Fibroblast of lung (primary cell): ENCODE data around the gene ANKRD13A. TPM values are rescaled to one million over a fixed set of nuclear protein-coding genes. Genes with fewer than 3 reads are reported as not detected.

Source experiments
- DNase-seq, 2 donors: peaks; one replicate each; pipeline versions ENCODE4 v3.0.0 to v3.0.0-alpha.2; 2010; ENCODE audit warnings: low read depth in 2 of 2
- H2AFZ ChIP-seq: 2 replicates; pipeline ENCODE4 v1.5.1; 2012; ENCODE audit warnings: low read length, control low read depth, inconsistent platforms
- H3K27ac ChIP-seq: 2 replicates; pipeline ENCODE4 v1.5.1; 2011; ENCODE audit warnings: low read length, control low read depth; ENCODE audit not compliant: insufficient read depth
- H3K27me3 ChIP-seq: 2 replicates; pipeline ENCODE4 v1.5.1; 2011; ENCODE audit warnings: mild to moderate bottlenecking, low read length; ENCODE audit not compliant: control insufficient read depth, insufficient read depth
- H3K36me3 ChIP-seq: 2 replicates; pipeline ENCODE4 v1.5.1; 2011; ENCODE audit warnings: low read length; ENCODE audit not compliant: control insufficient read depth, insufficient read depth
- H3K4me1 ChIP-seq: 2 replicates; pipeline ENCODE4 v1.5.1; 2011; ENCODE audit warnings: low read length; ENCODE audit not compliant: control insufficient read depth, insufficient read depth; ENCODE audit errors: extremely low read depth
- H3K4me2 ChIP-seq: 2 replicates; pipeline ENCODE4 v1.5.1; 2011; ENCODE audit warnings: low read length, control low read depth; ENCODE audit not compliant: insufficient read depth; ENCODE audit errors: extremely low read depth
- H3K4me3 ChIP-seq, 4 experiments: fragments of 200-600 bp in 1 of 4; sonication (generic) in 1 of 4; replicated peaks in 1 of 4; 2 replicates each; pipeline ENCODE4 v1.5.1; 2011 to 2016; ENCODE audit warnings: low read length in 4 of 4, low read depth in 3 of 4, mild to moderate bottlenecking in 3 of 4, control low read depth in 2 of 4, inconsistent platforms in 1 of 4, mixed read lengths in 1 of 4; ENCODE audit not compliant: insufficient read depth in 1 of 4; ENCODE audit errors: control extremely low read depth in 1 of 4
- H3K79me2 ChIP-seq: 2 replicates; pipeline ENCODE4 v1.5.1; 2012; ENCODE audit warnings: mild to moderate bottlenecking, low read length, inconsistent platforms; ENCODE audit not compliant: control insufficient read depth, insufficient read depth
- H3K9ac ChIP-seq: 2 replicates; pipeline ENCODE4 v1.5.1; 2011; ENCODE audit warnings: mild to moderate bottlenecking, low read length, control low read depth; ENCODE audit not compliant: insufficient read depth
- H3K9me3 ChIP-seq: 2 replicates; pipeline ENCODE4 v1.5.1; 2012; ENCODE audit warnings: low read depth, low read length; ENCODE audit not compliant: control insufficient read depth, insufficient read depth
- H4K20me1 ChIP-seq: 2 replicates; pipeline ENCODE4 v1.5.1; 2011; ENCODE audit warnings: low read length; ENCODE audit not compliant: control insufficient read depth, insufficient read depth; ENCODE audit errors: extremely low read depth
- EZH2 ChIP-seq: IDR thresholded peaks from 2 replicates; pipeline ENCODE4 v1.5.1; 2012; ENCODE audit warnings: low read length, control low read depth, mild to moderate bottlenecking; ENCODE audit errors: missing control alignments
- polyA plus RNA-seq, 2 donors: library from polyadenylated mRNA; depleted of rRNA in 1 of 2; stranded (reverse) in 1 of 2; unstranded in 1 of 2; fragments of >200 nt; gene quantifications; 2 replicates each; pipeline ENCODE4 v1.2.1, GENCODE V29; 2011 to 2012; ENCODE audit warnings: missing spikeins in 1 of 2
- total RNA-seq: library from RNA; depleted of rRNA; stranded (reverse); fragments of >200 nt; gene quantifications from 2 replicates; pipeline ENCODE4 v1.2.1, GENCODE V29; 2014
- TF ChIP-seq, protein P1 (sequence below), 2 donors: IDR thresholded peaks in 1 of 2; conservative IDR thresholded peaks in 1 of 2; 1 replicate in 1 of 2; 2 replicates in 1 of 2; pipeline ENCODE4 v1.5.1; 2011 to 2012; ENCODE audit warnings: low read length in 2 of 2, control low read depth in 1 of 2, inconsistent platforms in 1 of 2, low read depth in 1 of 2, mild to moderate bottlenecking in 1 of 2

The ANKRD13A gene
- total and polyA plus RNA-seq, 2 donors (not counting 1 experiment from before 2014, with no cell fraction given), result 168 to 340 TPM

- H3K36me3 ChIP-seq, result peaks cover 5% of the 10 kb centered on the region
- TF ChIP-seq, protein P1, sequence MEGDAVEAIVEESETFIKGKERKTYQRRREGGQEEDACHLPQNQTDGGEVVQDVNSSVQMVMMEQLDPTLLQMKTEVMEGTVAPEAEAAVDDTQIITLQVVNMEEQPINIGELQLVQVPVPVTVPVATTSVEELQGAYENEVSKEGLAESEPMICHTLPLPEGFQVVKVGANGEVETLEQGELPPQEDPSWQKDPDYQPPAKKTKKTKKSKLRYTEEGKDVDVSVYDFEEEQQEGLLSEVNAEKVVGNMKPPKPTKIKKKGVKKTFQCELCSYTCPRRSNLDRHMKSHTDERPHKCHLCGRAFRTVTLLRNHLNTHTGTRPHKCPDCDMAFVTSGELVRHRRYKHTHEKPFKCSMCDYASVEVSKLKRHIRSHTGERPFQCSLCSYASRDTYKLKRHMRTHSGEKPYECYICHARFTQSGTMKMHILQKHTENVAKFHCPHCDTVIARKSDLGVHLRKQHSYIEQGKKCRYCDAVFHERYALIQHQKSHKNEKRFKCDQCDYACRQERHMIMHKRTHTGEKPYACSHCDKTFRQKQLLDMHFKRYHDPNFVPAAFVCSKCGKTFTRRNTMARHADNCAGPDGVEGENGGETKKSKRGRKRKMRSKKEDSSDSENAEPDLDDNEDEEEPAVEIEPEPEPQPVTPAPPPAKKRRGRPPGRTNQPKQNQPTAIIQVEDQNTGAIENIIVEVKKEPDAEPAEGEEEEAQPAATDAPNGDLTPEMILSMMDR (conservative IDR thresholded peaks at IDR 0.05 in 1 of 2, IDR thresholded peaks at IDR 0.05 in 1 of 2; ENCODE audit: low read depth in 1 of 2, low read length in 2 of 2), result no peak
- no peak for TF ChIP-seq EZH2
- DNase-seq, result no peak
- no peak overlapping the region for H3K9ac ChIP-seq
- no peaks in the 10 kb centered on the region for H3K79me2 ChIP-seq
- no peaks in the 10 kb centered on the region for H3K27me3 ChIP-seq
- H3K27ac ChIP-seq, result no peak overlapping the region
- H3K4me3 ChIP-seq, result no peak overlapping the region
- H3K4me1 ChIP-seq, result peaks cover 2% of the 10 kb centered on the region
- no peaks in the 10 kb centered on the region for H4K20me1 ChIP-seq
- no peak overlapping the region for H3K4me2 ChIP-seq
- H3K9me3 ChIP-seq, result no peaks in the 10 kb centered on the region
- H2AFZ ChIP-seq, result no peak overlapping the region
These were observed 31.7 kb upstream of the ANKRD13A start for GRCh38 chr12:109967383-109968031.

DNA sequence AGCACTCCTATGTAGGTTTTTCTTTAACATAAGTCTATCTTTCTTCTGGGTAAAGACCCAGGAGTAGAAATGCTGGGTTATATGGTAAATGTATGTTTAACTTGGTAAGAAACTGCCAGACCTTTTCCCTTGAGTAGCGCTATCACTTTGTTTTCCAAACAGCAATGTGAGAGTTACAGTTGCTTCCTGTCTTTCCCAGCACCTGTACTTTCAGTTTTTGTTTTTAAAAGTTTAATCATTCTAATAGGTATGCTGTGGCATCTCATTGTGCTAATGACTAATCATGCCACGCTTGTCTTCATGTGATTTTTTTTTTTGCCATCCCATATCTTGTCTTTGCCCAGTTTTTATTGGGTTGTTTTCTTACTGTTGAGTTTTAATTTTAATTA is 31.2 kb upstream of the ANKRD13A start:
- H3K36me3 ChIP-seq, result peaks cover 5% of the 10 kb centered on the region
- DNase-seq, result no peak

DNA sequence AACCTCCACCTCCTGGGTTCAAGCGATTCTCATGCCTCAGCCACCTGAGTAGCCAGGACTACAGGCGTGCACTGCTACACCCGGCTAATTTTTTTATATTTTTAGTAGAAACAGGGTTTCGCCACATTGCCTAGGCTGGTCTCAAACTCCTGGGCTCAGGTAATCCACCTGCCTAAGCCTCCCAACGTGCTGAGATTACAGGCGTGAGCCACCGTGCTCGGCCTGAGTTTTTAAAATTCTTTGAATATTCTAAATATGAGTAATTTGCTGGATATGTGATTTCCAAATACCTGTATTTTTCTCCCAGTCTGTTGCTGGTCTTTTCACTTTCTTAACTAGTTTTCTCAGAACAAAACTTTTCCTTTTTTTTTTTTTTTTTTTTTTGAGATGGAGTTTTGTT is 30.4 kb upstream of the ANKRD13A start:
- no peak for DNase-seq
- H3K9ac ChIP-seq, result no peak overlapping the region

More for the DNA sequence above, 31.2 kb upstream of the ANKRD13A start:
- H3K9me3 ChIP-seq, result no peaks in the 10 kb centered on the region
- TF ChIP-seq, protein P1 (conservative IDR thresholded peaks at IDR 0.05 in 1 of 2, IDR thresholded peaks at IDR 0.05 in 1 of 2; ENCODE audit: low read depth in 1 of 2, low read length in 2 of 2), result no peak
- TF ChIP-seq EZH2, result no peak
- H2AFZ ChIP-seq, result no peak overlapping the region
- H3K4me1 ChIP-seq, result no peaks in the 10 kb centered on the region
- no peaks in the 10 kb centered on the region for H3K79me2 ChIP-seq
- H3K4me2 ChIP-seq, result no peak overlapping the region
- H3K27ac ChIP-seq, result no peak overlapping the region
- H3K4me3 ChIP-seq, result no peak overlapping the region
- no peak overlapping the region for H3K9ac ChIP-seq
- H4K20me1 ChIP-seq, result no peaks in the 10 kb centered on the region
- no peaks in the 10 kb centered on the region for H3K27me3 ChIP-seq

More for the DNA sequence above, 30.4 kb upstream of the ANKRD13A start:
- TF ChIP-seq, protein P1 (conservative IDR thresholded peaks at IDR 0.05 in 1 of 2, IDR thresholded peaks at IDR 0.05 in 1 of 2; ENCODE audit: low read depth in 1 of 2, low read length in 2 of 2), result no peak
- no peak for TF ChIP-seq EZH2
- no peak overlapping the region for H3K4me2 ChIP-seq
- no peak overlapping the region for H3K27ac ChIP-seq
- peaks cover 5% of the 10 kb centered on the region for H3K36me3 ChIP-seq
- no peaks in the 10 kb centered on the region for H3K79me2 ChIP-seq
- H4K20me1 ChIP-seq, result no peaks in the 10 kb centered on the region
- no peaks in the 10 kb centered on the region for H3K9me3 ChIP-seq
- no peak overlapping the region for H2AFZ ChIP-seq
- no peak overlapping the region for H3K4me3 ChIP-seq
- no peaks in the 10 kb centered on the region for H3K27me3 ChIP-seq
- no peaks in the 10 kb centered on the region for H3K4me1 ChIP-seq
